ENCODE measurements around the gene PREX1.

DNA sequence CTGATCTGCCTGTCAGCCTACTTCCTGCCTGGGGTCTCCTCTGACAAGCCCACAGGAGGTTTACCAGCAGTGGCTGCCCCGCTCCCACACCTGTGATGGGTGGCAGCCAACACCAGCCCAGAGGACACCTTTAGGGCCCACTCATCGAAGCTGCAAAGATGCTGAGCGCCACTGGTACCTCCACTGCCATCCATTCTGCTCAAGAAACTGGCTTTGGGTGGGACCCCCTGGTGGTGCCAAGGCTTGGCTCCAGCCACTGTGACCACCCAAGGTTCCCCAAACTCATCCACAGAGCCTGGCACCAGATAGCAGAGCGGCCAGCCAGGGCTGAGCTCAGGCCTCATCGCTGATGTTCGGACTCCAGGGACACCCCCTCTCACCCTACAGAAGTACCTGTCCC is 42.5 kb downstream of the PREX1 start:
- TF ChIP-seq SUZ12 (IDR thresholded peaks at IDR 0.05; ENCODE audit: extremely low read depth, insufficient read depth, insufficient read length) (no peak), ZNF274 (IDR thresholded peaks at IDR 0.05; ENCODE audit: low read depth, low read length) (no peak)

Measured in NT2/D1 (cell line).